ENCODE data around the gene SPEF2. TPM values are rescaled to one million over a fixed set of nuclear protein-coding genes. Genes with fewer than 3 reads are reported as not detected.

SPEF2 gene
- total RNA-seq, 2 experiments from 2014 or later: 0.03 TPM; not detected in 1

DNA sequence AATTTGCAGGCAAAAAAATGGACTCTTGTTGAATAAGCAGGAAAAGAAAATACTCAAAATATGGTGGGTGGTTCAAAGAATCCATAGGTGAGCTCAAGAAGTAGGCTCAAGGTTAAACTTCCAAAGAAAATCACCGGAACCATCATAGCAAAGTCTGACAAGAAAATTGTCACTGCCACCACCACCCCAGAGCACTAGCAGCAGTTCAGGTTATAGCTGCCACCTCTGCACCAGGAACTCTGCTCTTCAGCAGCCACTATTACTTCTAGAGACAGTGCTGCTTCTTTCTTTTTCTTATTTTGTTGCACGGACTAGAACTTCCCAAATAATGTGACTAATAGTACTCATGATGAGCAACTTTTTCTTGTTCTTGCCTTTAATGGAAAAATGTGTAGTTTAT is 70.3 kb downstream of the SPEF2 start:
- H3K9me2 ChIP-seq (ENCODE audit: insufficient read depth, low read length): no peaks in the 10 kb centered on the region
- CTCF ChIA-PET (ENCODE audit: unreplicated experiment): no interaction called here
- intact Hi-C loops (cut with micrococcal nuclease; ENCODE audit: unreplicated experiment): no loop called here
- no peaks in the 10 kb centered on the region for H4K20me1 ChIP-seq (ENCODE audit: insufficient read depth, low read length)
- BruUV-seq (replicated peaks): no TSS peak
- no peak for TF ChIP-seq EZH2phosphoT487 (IDR thresholded peaks at IDR 0.05; ENCODE audit: borderline replicate concordance, low read depth, low read length)
- TF ChIP-seq CTCF (conservative IDR thresholded peaks at IDR 0.05; ENCODE audit: low read length): no peak
- H3K4me3 ChIP-seq (ENCODE audit: low read depth, low read length, poor library complexity, severe bottlenecking): no peak overlapping the region
- peak overlapping the region; percentile 53 for H2AFZ ChIP-seq (ENCODE audit: low read length)
- no peak overlapping the region for H3K27ac ChIP-seq (ENCODE audit: low read depth, low read length, poor library complexity, severe bottlenecking)
- no peaks in the 10 kb centered on the region for H3K36me3 ChIP-seq (ENCODE audit: insufficient read depth, low read length)
- POLR2A ChIA-PET: interaction anchor here (0.6 to 0.9 kb wide), 5 partner anchors 32 to 706 kb away, joined by 3 to 4 read pairs (median 3); no protein-coding TSS in a partner anchor
- DNase-seq (ENCODE audit: low spot score): no peak
- no peaks in the 10 kb centered on the region for H3K9me3 ChIP-seq (ENCODE audit: low read length)
- no peaks in the 10 kb centered on the region for H3K4me1 ChIP-seq (ENCODE audit: insufficient read depth, low read length, poor library complexity, severe bottlenecking)
- H3K4me2 ChIP-seq (ENCODE audit: low read length): no peak overlapping the region
- H3K79me2 ChIP-seq (ENCODE audit: insufficient read depth, low read depth, low read length): no peaks in the 10 kb centered on the region

DNA sequence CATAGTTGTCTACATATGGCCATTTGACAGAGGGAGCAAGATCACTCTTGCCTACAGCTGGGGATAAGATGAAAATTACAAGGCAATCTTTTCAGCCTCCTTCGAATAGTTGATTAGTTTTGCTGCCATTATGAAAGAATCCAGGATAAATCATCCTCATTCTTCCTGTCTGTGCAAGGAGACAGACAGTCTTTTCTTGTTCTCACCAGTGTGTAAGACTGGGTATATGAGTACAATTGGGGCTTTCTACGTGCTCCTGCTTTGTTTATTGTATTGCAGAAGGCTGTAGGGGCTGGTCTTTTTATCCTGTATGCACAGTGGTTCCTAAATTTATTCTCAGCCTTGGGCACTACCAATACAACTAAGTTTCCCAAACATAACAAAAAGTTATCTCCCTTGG is 76.8 kb downstream of the SPEF2 start:
- CTCF ChIA-PET (ENCODE audit: unreplicated experiment): no interaction called here
- DNase-seq (ENCODE audit: low spot score): no peak

More for the DNA sequence above, 76.8 kb downstream of the SPEF2 start:
- no TSS peak for BruUV-seq (replicated peaks)
- H4K20me1 ChIP-seq (ENCODE audit: insufficient read depth, low read length): no peaks in the 10 kb centered on the region
- H3K4me1 ChIP-seq (ENCODE audit: insufficient read depth, low read length, poor library complexity, severe bottlenecking): peaks cover 4% of the 10 kb centered on the region
- intact Hi-C loops (cut with micrococcal nuclease; ENCODE audit: unreplicated experiment): no loop called here
- no peak overlapping the region for H3K4me3 ChIP-seq (ENCODE audit: low read depth, low read length, poor library complexity, severe bottlenecking)
- H3K27ac ChIP-seq (ENCODE audit: low read depth, low read length, poor library complexity, severe bottlenecking): no peak overlapping the region
- no peak for TF ChIP-seq CTCF (conservative IDR thresholded peaks at IDR 0.05; ENCODE audit: low read length)
- no peak for TF ChIP-seq EZH2phosphoT487 (IDR thresholded peaks at IDR 0.05; ENCODE audit: borderline replicate concordance, low read depth, low read length)
- POLR2A ChIA-PET: no interaction called here
- no peak overlapping the region for H3K4me2 ChIP-seq (ENCODE audit: low read length)
- H3K9me3 ChIP-seq (ENCODE audit: low read length): 0 out of 2 replicates have a peak, but pooled peaks cover 4% of the 10 kb centered on the region
- no peaks in the 10 kb centered on the region for H3K79me2 ChIP-seq (ENCODE audit: insufficient read depth, low read depth, low read length)
- H3K36me3 ChIP-seq (ENCODE audit: insufficient read depth, low read length): no peaks in the 10 kb centered on the region
- no peaks in the 10 kb centered on the region for H3K9me2 ChIP-seq (ENCODE audit: insufficient read depth, low read length)
- no peak overlapping the region for H2AFZ ChIP-seq (ENCODE audit: low read length)
